Measurements from ENCODE around the gene SLC35F1. TPM values are rescaled to one million over a fixed set of nuclear protein-coding genes. Genes with fewer than 3 reads are reported as not detected.

The SLC35F1 gene
- total and polyA plus RNA-seq, 2 experiments from 2014 or later, result 18.5 to 25.5 TPM

DNA sequence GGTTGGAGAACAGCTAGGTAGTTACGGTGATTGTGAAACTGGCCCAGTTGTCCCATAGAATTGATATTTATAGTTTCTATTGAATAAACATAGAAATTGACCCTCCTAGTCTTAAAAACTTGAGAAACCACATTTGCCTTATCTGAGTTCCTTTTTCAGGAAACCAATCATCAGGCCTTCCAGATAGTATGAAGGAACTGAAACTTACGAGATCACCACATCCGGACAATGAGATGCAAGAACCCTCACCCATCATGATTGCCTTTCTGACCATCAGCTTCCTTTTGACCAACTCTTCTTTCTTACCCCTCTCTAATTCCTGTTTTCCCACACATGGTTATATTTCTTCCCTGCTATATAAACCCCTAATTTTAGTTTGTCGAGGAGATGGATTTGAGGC, 21.8 kb downstream of the SLC35F1 start:
- Histone ChIP-seq H3K27me3 (no peaks in the 10 kb centered on the region), H3K27ac (no peak overlapping the region), H3K9me3 (ENCODE audit: low read depth) (no peaks in the 10 kb centered on the region), H3K4me1 (ENCODE audit: low read depth) (peaks cover 3% of the 10 kb centered on the region), H3K4me3 (no peak overlapping the region), H3K36me3 (no peaks in the 10 kb centered on the region)
- TF ChIP-seq, protein P1, sequence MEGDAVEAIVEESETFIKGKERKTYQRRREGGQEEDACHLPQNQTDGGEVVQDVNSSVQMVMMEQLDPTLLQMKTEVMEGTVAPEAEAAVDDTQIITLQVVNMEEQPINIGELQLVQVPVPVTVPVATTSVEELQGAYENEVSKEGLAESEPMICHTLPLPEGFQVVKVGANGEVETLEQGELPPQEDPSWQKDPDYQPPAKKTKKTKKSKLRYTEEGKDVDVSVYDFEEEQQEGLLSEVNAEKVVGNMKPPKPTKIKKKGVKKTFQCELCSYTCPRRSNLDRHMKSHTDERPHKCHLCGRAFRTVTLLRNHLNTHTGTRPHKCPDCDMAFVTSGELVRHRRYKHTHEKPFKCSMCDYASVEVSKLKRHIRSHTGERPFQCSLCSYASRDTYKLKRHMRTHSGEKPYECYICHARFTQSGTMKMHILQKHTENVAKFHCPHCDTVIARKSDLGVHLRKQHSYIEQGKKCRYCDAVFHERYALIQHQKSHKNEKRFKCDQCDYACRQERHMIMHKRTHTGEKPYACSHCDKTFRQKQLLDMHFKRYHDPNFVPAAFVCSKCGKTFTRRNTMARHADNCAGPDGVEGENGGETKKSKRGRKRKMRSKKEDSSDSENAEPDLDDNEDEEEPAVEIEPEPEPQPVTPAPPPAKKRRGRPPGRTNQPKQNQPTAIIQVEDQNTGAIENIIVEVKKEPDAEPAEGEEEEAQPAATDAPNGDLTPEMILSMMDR (IDR thresholded peaks at IDR 0.05; ENCODE audit: low read depth, low read length), result no peak
- no peak for DNase-seq (ENCODE audit: low read depth in 1 of 2, low spot score in 1 of 2)

GRCh38 chr6:117929501-117929900, 22.4 kb downstream of the SLC35F1 start:
- H3K4me3 ChIP-seq, result no peak overlapping the region
- TF ChIP-seq, protein P1 (IDR thresholded peaks at IDR 0.05; ENCODE audit: low read depth, low read length), result no peak
- H3K9me3 ChIP-seq (ENCODE audit: low read depth), result no peaks in the 10 kb centered on the region
- no peak for DNase-seq (ENCODE audit: low read depth in 1 of 2, low spot score in 1 of 2)
- H3K27me3 ChIP-seq, result no peaks in the 10 kb centered on the region
- peaks cover 5% of the 10 kb centered on the region for H3K4me1 ChIP-seq (ENCODE audit: low read depth)
- H3K27ac ChIP-seq, result no peak overlapping the region
- H3K36me3 ChIP-seq, result no peaks in the 10 kb centered on the region

DNA sequence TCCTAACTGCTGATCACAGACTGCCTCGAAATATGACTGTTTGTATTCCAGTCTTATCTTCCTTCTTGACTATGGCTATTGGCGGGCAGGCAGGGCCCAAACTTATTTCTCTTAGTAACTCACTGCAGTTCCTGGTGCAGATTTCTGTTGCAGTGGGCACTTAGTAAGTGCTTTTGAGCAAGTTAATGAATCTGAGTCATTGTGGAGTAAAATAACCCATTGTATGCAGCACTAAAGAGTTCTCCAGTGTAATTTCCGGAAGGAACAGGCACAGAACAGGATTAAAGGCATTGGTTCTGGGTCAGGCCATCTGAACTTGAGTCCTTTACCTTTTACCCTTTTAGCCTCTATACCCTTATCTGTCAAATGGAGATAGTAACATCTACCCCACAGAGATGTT, 23.6 kb downstream of the SLC35F1 start:
- peaks cover 5% of the 10 kb centered on the region for H3K4me1 ChIP-seq (ENCODE audit: low read depth)
- no peak for DNase-seq (ENCODE audit: low read depth in 1 of 2, low spot score in 1 of 2)
- no peaks in the 10 kb centered on the region for H3K36me3 ChIP-seq
- no peaks in the 10 kb centered on the region for H3K27me3 ChIP-seq
- H3K4me3 ChIP-seq, result no peak overlapping the region
- no peaks in the 10 kb centered on the region for H3K9me3 ChIP-seq (ENCODE audit: low read depth)
- H3K27ac ChIP-seq, result no peak overlapping the region
- TF ChIP-seq, protein P1 (IDR thresholded peaks at IDR 0.05; ENCODE audit: low read depth, low read length), result no peak

GRCh38 chr6:117932001-117932400, 24.9 kb downstream of the SLC35F1 start:
- TF ChIP-seq, protein P1 (IDR thresholded peaks at IDR 0.05; ENCODE audit: low read depth, low read length), result no peak
- Histone ChIP-seq H3K9me3 (ENCODE audit: low read depth) (no peaks in the 10 kb centered on the region), H3K4me1 (ENCODE audit: low read depth) (peaks cover 5% of the 10 kb centered on the region), H3K27ac (no peak overlapping the region), H3K27me3 (no peaks in the 10 kb centered on the region), H3K36me3 (no peaks in the 10 kb centered on the region), H3K4me3 (no peak overlapping the region)
- no peak for DNase-seq (ENCODE audit: low read depth in 1 of 2, low spot score in 1 of 2)

DNA sequence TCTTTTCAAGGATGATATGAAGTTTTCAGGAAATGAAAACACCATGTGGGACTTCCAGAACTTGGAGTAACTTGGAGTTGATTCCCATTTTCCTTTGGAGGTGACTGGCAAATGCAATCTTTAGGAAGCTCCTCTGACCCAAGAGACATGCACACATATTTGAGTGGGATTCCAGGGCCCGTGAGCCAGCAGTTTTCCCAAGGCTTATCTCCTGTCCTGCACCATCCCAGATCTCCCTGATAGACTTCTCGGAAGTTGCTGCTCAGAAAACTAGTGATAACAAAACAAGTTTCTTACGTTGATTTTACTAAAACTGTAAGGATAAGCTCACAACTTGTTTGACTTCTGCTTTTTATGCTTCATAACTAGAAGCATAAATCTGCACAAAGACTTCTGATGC, 25.6 kb downstream of the SLC35F1 start:
- Histone ChIP-seq H3K27ac (no peak overlapping the region), H3K4me1 (ENCODE audit: low read depth) (peaks cover 6% of the 10 kb centered on the region), H3K9me3 (ENCODE audit: low read depth) (no peaks in the 10 kb centered on the region), H3K4me3 (no peak overlapping the region), H3K27me3 (no peaks in the 10 kb centered on the region), H3K36me3 (no peaks in the 10 kb centered on the region)
- no peak for DNase-seq (ENCODE audit: low read depth in 1 of 2, low spot score in 1 of 2)
- TF ChIP-seq, protein P1 (IDR thresholded peaks at IDR 0.05; ENCODE audit: low read depth, low read length), result no peak

- H3K27me3 ChIP-seq, result no peaks in the 10 kb centered on the region
- no peak overlapping the region for H3K27ac ChIP-seq
- no peak overlapping the region for H3K4me3 ChIP-seq
- H3K36me3 ChIP-seq, result no peaks in the 10 kb centered on the region
- TF ChIP-seq, protein P1 (IDR thresholded peaks at IDR 0.05; ENCODE audit: low read depth, low read length), result no peak
- peaks cover 14% of the 10 kb centered on the region for H3K4me1 ChIP-seq (ENCODE audit: low read depth)
- no peaks in the 10 kb centered on the region for H3K9me3 ChIP-seq (ENCODE audit: low read depth)
- peak in 1 of 2 donors; percentile 33 for DNase-seq (ENCODE audit: low read depth in 1 of 2, low spot score in 1 of 2)
Measured at GRCh38 chr6:117933471-117933870, 26.4 kb downstream of the SLC35F1 start.

Data from cardiac muscle cell (in vitro differentiated cells and primary cell).